ENCODE measurements around the gene FAM200B. TPM values are rescaled to one million over a fixed set of nuclear protein-coding genes. Genes with fewer than 3 reads are reported as not detected.
A peak's percentile ranks its signal among the peaks of the same experiment; 100 is the strongest.

Gene FAM200B
- total and polyA plus RNA-seq, 2 experiments from 2014 or later, result 51.8 to 54.0 TPM

GRCh38 chr4:15694431-15694830 lies 12.8 kb downstream of the FAM200B start:
- Histone ChIP-seq H3K27me3 (no peaks in the 10 kb centered on the region), H2AFZ (peak overlapping the region; percentile 25), H3K4me2 (peak overlapping the region; percentile 15), H4K20me1 (ENCODE audit: insufficient read depth, poor library complexity, severe bottlenecking) (no peaks in the 10 kb centered on the region), H3K36me3 (replicated peaks; ENCODE audit: insufficient read depth, low read depth) (no peaks in the 10 kb centered on the region), H3K4me1 (ENCODE audit: insufficient read depth) (peaks cover 12% of the 10 kb centered on the region), H3K4me3 (no peak overlapping the region), H3K9me3 (ENCODE audit: low read depth) (no peaks in the 10 kb centered on the region), H3K27ac (peak overlapping the region; percentile 34), H3K9me2 (replicated peaks; ENCODE audit: insufficient read depth) (no peaks in the 10 kb centered on the region), H3K79me2 (no peaks in the 10 kb centered on the region)
- DNase-seq (ENCODE audit: low spot score), result no peak
- 47% methylated on average over 4 of the region's 4 CpGs for WGBS (ENCODE audit: low lambda C conversion rate, missing lambda C conversion rate)
- no peak for TF ChIP-seq EZH2 (IDR thresholded peaks at IDR 0.05; ENCODE audit: borderline replicate concordance)
- TF ChIP-seq EZH2phosphoT487 (IDR thresholded peaks at IDR 0.05; ENCODE audit: low read depth, severe bottlenecking, unreplicated experiment), result no peak
- no peak for TF ChIP-seq CTCF (IDR thresholded peaks at IDR 0.05; ENCODE audit: poor library complexity)

GRCh38 chr4:15695240-15695699 lies 13.6 kb downstream of the FAM200B start:
- H3K4me3 ChIP-seq, result no peak overlapping the region
- H4K20me1 ChIP-seq (ENCODE audit: insufficient read depth, poor library complexity, severe bottlenecking), result no peaks in the 10 kb centered on the region
- 77% methylated on average over 10 of the region's 10 CpGs for WGBS (ENCODE audit: low lambda C conversion rate, missing lambda C conversion rate)
- peak overlapping the region; percentile 34 for H3K27ac ChIP-seq
- H3K27me3 ChIP-seq, result no peaks in the 10 kb centered on the region
- H3K9me2 ChIP-seq (replicated peaks; ENCODE audit: insufficient read depth), result no peaks in the 10 kb centered on the region
- no peak overlapping the region for H2AFZ ChIP-seq
- no peak for TF ChIP-seq EZH2phosphoT487 (IDR thresholded peaks at IDR 0.05; ENCODE audit: low read depth, severe bottlenecking, unreplicated experiment)
- no peak overlapping the region for H3K4me2 ChIP-seq
- no peaks in the 10 kb centered on the region for H3K79me2 ChIP-seq
- no peak for DNase-seq (ENCODE audit: low spot score)
- no peaks in the 10 kb centered on the region for H3K9me3 ChIP-seq (ENCODE audit: low read depth)
- peaks cover 6% of the 10 kb centered on the region for H3K4me1 ChIP-seq (ENCODE audit: insufficient read depth)
- no peaks in the 10 kb centered on the region for H3K36me3 ChIP-seq (replicated peaks; ENCODE audit: insufficient read depth, low read depth)

- Histone ChIP-seq H3K27ac (no peak overlapping the region), H3K4me3 (no peak overlapping the region), H3K4me1 (ENCODE audit: insufficient read depth) (peaks cover 5% of the 10 kb centered on the region)
Observed at GRCh38 chr4:15695729-15696128, 14.1 kb downstream of the FAM200B start.

GRCh38 chr4:15696866-15697265 lies 15.2 kb downstream of the FAM200B start:
- TF ChIP-seq EZH2 (IDR thresholded peaks at IDR 0.05; ENCODE audit: borderline replicate concordance) (no peak), EZH2phosphoT487 (IDR thresholded peaks at IDR 0.05; ENCODE audit: low read depth, severe bottlenecking, unreplicated experiment) (no peak), CTCF (IDR thresholded peaks at IDR 0.05; ENCODE audit: poor library complexity) (no peak)
- Histone ChIP-seq H3K4me3 (no peak overlapping the region), H3K4me2 (no peak overlapping the region), H3K36me3 (replicated peaks; ENCODE audit: insufficient read depth, low read depth) (no peaks in the 10 kb centered on the region), H2AFZ (no peak overlapping the region), H3K79me2 (no peaks in the 10 kb centered on the region), H3K9me2 (replicated peaks; ENCODE audit: insufficient read depth) (no peaks in the 10 kb centered on the region), H3K27ac (no peak overlapping the region), H3K27me3 (no peaks in the 10 kb centered on the region), H3K4me1 (ENCODE audit: insufficient read depth) (no peaks in the 10 kb centered on the region), H4K20me1 (ENCODE audit: insufficient read depth, poor library complexity, severe bottlenecking) (no peaks in the 10 kb centered on the region), H3K9me3 (ENCODE audit: low read depth) (no peaks in the 10 kb centered on the region)
- 100% methylated on average over 1 of the region's 1 CpG for WGBS (ENCODE audit: low lambda C conversion rate, missing lambda C conversion rate)
- DNase-seq (ENCODE audit: low spot score), result no peak

More at GRCh38 chr4:15695729-15696128, 14.1 kb downstream of the FAM200B start:
- Histone ChIP-seq H4K20me1 (ENCODE audit: insufficient read depth, poor library complexity, severe bottlenecking) (no peaks in the 10 kb centered on the region), H3K27me3 (no peaks in the 10 kb centered on the region), H3K36me3 (replicated peaks; ENCODE audit: insufficient read depth, low read depth) (no peaks in the 10 kb centered on the region), H3K79me2 (no peaks in the 10 kb centered on the region), H3K4me2 (no peak overlapping the region), H3K9me3 (ENCODE audit: low read depth) (no peaks in the 10 kb centered on the region), H2AFZ (no peak overlapping the region), H3K9me2 (replicated peaks; ENCODE audit: insufficient read depth) (no peaks in the 10 kb centered on the region)
- WGBS (ENCODE audit: low lambda C conversion rate, missing lambda C conversion rate), result 84% methylated on average over 3 of the region's 3 CpGs
- DNase-seq (ENCODE audit: low spot score), result no peak
- TF ChIP-seq EZH2 (IDR thresholded peaks at IDR 0.05; ENCODE audit: borderline replicate concordance) (no peak), CTCF (IDR thresholded peaks at IDR 0.05; ENCODE audit: poor library complexity) (no peak), EZH2phosphoT487 (IDR thresholded peaks at IDR 0.05; ENCODE audit: low read depth, severe bottlenecking, unreplicated experiment) (no peak)

Measured in hepatocyte (in vitro differentiated cells).